Left ventricle myocardium inferior (tissue), 1 donor: ENCODE measurements around the gene KNDC1. TPM values are rescaled to one million over a fixed set of nuclear protein-coding genes. Genes with fewer than 3 reads are reported as not detected.

Experiments used
- DNase-seq: peaks from one replicate; pipeline ENCODE4 v3.0.0-alpha.2; 2020
- H3K27ac ChIP-seq: fragments of 200-600 bp; replicated peaks from 2 replicates; pipeline ENCODE4 v1.8.0; 2021
- H3K27me3 ChIP-seq: fragments of 200-600 bp; 2 replicates; pipeline ENCODE4 v1.8.0; 2021; ENCODE audit warnings: low read depth
- H3K36me3 ChIP-seq: fragments of 200-600 bp; 2 replicates; pipeline ENCODE4 v1.8.0; 2021
- H3K4me1 ChIP-seq: fragments of 200-600 bp; 2 replicates; pipeline ENCODE4 v1.8.0; 2021
- H3K4me3 ChIP-seq: fragments of 200-600 bp; 2 replicates; pipeline ENCODE4 v1.8.0; 2021; ENCODE audit warnings: mild to moderate bottlenecking, moderate library complexity
- H3K9me3 ChIP-seq: fragments of 200-600 bp; replicated peaks from 2 replicates; pipeline ENCODE4 v1.8.0; 2021
- intact Hi-C: fragments of 100-400 bp; cut with micrococcal nuclease; formaldehyde crosslinking; loops from one replicate; pipeline ENCODE4 v1.11.0; 2022
- total RNA-seq: library from RNA; stranded (reverse); fragmentation: NEBNext Ultra II Directional; extraction: Animal tissue kit (Norgen Biotek cat#: 25700); gene quantifications from one replicate; pipeline ENCODE4 v1.2.1, GENCODE V29; 2021
- TF ChIP-seq, protein P1 (sequence below): fragments of 200-600 bp; IDR thresholded peaks from 2 replicates; pipeline ENCODE4 v1.8.0; 2021; ENCODE audit warnings: antibody characterized with exemption, mild to moderate bottlenecking, borderline replicate concordance
- donor health status: DM: no; HTN: yes; CAD: no; lungs with severe emphysema.

Gene KNDC1
- total RNA-seq, 1 donor from 2014 or later: 0.11 TPM

DNA sequence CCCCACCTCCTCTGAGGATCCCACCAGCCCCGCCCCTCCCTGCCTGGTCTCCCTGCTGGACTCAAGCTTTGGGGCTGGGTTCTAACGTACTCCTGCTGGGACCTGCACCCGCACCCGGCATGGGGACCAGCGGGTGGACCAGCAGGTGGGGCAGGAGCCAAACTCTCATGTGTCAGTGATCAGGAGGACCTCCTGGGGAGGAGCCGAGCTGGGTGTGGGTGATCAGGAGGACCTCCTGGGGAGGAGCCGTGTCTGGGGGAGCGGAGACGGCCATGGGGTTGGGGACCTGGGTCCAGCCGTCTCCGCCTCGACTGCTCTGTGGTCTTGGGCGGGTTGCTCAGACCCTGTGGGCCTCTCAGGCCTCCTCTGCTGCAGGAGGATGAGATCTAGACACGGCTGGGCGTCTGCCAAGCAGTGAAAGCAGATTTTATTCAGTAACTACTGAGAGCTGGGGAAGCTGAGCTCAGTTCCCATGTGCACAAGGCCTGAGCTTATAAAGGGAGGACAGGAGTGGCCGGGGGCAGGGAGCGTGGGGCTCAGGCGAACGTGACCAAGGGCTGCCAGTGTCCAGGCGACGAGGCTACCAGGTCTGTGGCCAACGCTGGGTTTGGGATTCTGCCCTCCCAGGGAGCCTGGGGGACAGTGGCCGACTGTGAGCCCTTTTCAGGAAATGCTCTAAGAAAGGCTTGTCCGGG is 36.3 kb downstream of the KNDC1 start:
- no peak overlapping the region for H3K4me3 ChIP-seq
- H3K9me3 ChIP-seq: peaks cover 34% of the 10 kb centered on the region
- peaks cover 82% of the 10 kb centered on the region for H3K27me3 ChIP-seq
- H3K36me3 ChIP-seq: no peaks in the 10 kb centered on the region
- intact Hi-C loops: no loop called here
- no peak overlapping the region for H3K27ac ChIP-seq
- TF ChIP-seq, protein P1, sequence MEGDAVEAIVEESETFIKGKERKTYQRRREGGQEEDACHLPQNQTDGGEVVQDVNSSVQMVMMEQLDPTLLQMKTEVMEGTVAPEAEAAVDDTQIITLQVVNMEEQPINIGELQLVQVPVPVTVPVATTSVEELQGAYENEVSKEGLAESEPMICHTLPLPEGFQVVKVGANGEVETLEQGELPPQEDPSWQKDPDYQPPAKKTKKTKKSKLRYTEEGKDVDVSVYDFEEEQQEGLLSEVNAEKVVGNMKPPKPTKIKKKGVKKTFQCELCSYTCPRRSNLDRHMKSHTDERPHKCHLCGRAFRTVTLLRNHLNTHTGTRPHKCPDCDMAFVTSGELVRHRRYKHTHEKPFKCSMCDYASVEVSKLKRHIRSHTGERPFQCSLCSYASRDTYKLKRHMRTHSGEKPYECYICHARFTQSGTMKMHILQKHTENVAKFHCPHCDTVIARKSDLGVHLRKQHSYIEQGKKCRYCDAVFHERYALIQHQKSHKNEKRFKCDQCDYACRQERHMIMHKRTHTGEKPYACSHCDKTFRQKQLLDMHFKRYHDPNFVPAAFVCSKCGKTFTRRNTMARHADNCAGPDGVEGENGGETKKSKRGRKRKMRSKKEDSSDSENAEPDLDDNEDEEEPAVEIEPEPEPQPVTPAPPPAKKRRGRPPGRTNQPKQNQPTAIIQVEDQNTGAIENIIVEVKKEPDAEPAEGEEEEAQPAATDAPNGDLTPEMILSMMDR: no peak
- no peak for DNase-seq
- H3K4me1 ChIP-seq: no peaks in the 10 kb centered on the region

DNA sequence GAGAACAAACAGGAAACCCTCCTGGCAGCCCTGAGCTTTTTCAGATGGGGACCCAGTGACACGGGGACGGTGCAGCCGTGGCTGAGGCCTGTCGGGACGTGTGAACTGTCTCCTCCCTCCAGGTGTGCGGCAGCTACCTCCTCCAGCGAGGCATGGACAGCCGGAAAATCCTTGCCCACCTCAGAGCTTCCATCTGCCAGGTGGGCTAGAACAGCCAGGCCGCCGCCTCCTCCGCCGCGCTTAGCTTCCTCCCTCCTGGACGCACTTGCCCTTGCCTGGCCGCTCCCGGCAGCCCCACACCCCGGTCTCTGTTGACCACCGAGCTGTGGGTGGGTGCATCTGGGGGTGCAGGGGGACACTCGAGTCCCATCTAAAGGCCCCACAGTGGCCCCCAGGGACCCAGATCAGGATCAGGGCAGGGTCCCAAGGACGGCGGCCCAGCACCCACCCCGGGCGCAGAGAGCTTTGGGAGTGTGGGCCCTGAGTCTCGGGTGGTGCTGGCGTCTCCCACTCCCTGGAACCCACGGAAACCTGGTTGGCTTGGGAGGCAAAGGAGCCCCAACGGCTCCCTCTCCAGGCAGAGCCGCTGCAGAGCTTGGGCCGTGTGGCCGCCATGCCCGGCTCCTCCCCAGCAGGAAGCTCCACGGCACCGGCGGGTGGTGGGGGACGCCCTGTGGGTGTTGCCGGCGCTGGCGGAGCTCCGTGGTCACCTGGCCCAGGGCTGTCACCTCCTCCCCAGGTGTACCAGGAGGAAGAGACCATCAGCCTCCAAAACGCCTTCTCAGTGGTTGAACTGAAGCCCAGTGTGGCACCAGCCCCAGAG is 37.1 kb downstream of the KNDC1 start:
- TF ChIP-seq, protein P1: no peak
- DNase-seq: no peak
- Histone ChIP-seq H3K4me3 (no peak overlapping the region), H3K27me3 (peaks cover 83% of the 10 kb centered on the region), H3K4me1 (no peaks in the 10 kb centered on the region), H3K9me3 (peaks cover 28% of the 10 kb centered on the region), H3K27ac (no peak overlapping the region), H3K36me3 (no peaks in the 10 kb centered on the region)
- intact Hi-C loops: no loop called here

DNA sequence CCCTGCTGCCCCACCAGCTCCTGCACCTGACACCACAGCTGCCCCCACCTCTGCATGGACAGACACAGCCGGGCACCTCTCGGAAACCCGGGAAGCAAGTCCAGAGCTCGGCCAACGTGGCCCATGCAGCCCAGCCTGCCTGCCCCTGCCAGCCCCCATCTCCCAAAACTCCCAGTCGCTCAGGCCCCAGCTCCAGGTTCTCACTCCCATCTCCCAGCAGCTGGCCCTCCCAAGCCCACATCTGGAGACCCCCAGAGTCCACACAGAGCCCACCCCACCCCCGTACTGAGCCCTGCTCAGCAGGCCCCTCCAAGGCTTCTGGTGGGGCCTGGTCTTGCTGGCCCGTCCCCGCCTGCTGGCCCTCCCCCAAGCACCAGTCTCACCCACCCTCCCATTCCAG is 37.8 kb downstream of the KNDC1 start:
- H3K27ac ChIP-seq: no peak overlapping the region
- peaks cover 88% of the 10 kb centered on the region for H3K27me3 ChIP-seq
- TF ChIP-seq, protein P1: no peak
- intact Hi-C loops: no loop called here
- peaks cover 22% of the 10 kb centered on the region for H3K9me3 ChIP-seq
- no peaks in the 10 kb centered on the region for H3K36me3 ChIP-seq
- no peak for DNase-seq
- H3K4me3 ChIP-seq: no peak overlapping the region
- H3K4me1 ChIP-seq: no peaks in the 10 kb centered on the region

DNA sequence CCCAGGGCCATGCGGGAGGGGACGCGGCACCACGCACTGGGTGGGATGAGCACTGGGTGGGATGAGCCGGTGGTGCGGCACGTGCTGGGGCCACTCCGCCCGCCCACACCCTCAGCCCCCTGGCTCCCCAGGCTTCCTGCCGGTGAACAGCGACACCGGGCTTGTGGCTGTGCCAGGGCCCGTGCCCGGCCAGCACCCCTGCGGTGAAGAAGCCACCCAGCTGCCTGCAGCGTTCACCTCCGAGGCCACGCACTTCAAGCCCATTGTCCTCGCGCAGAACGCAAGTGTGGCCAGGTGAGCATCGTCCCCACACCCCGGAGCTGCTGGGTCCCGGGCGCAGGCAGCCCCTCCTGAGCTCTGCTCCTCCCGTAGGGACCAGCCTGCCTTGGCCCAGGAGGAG is 38.2 kb downstream of the KNDC1 start:
- H3K27me3 ChIP-seq: peaks cover 84% of the 10 kb centered on the region
- H3K4me3 ChIP-seq: no peak overlapping the region
- no peak overlapping the region for H3K27ac ChIP-seq
- no peak for DNase-seq
- TF ChIP-seq, protein P1: no peak
- intact Hi-C loops: no loop called here
- H3K9me3 ChIP-seq: peaks cover 18% of the 10 kb centered on the region
- no peaks in the 10 kb centered on the region for H3K4me1 ChIP-seq
- H3K36me3 ChIP-seq: no peaks in the 10 kb centered on the region

DNA sequence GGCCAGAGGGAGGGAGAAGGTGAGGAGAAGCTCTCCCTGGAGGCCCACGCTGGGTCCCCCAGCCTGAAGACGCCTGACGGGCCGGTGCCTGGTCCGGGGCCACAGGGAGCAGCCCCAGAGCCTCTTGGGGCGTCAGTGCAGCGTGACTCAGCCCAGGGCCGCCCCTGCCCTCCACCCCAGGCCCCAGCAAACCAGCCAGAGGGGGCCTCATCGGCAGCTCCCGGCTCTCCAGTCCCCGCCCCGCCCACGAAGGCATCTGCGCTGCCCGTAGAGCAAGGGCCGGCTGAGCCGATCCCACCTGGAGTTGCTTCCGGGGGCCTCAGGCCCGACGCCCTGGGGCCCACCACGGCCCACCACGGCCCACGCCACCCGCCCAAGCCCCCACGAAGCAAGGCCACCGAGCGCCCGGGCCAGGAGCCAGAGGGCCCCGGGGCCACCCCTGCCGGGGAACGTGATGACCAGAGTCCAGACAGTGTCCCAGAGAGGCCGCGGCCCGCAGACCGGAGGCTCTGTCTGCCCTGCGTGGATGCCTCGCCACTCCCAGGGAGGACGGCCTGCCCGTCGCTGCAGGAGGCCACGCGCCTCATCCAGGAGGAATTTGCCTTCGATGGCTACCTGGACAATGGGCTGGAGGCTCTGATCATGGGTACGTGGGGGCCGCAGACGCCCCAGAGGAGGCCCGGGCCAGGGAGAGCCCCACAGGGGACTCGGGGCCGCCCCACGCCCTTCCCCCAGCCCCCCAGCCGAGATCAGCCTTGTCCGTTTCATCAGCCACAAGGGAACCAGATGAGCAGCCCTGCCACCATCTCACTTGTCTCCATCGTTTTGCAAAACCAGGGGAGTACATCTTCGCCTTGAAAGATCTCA is 38.8 kb downstream of the KNDC1 start:
- Histone ChIP-seq H3K36me3 (no peaks in the 10 kb centered on the region), H3K27me3 (peaks cover 80% of the 10 kb centered on the region), H3K4me3 (no peak overlapping the region), H3K27ac (no peak overlapping the region), H3K4me1 (no peaks in the 10 kb centered on the region), H3K9me3 (peaks cover 11% of the 10 kb centered on the region)
- TF ChIP-seq, protein P1: no peak
- intact Hi-C loops: no loop called here
- no peak for DNase-seq
